ENCODE results near the gene LDHD. TPM values are rescaled to one million over a fixed set of nuclear protein-coding genes. Genes with fewer than 3 reads are reported as not detected.

Gene LDHD
- total RNA-seq, 5 donors from 2014 or later (not counting 1 experiment from before 2014, with no cell fraction given): 0.13 to 0.47 (median 0.26) TPM; not detected in 2

- 100% methylated on average over 6 of the region's 10 CpGs for WGBS (ENCODE audit: insufficient coverage)
These were observed 48.2 kb downstream of the LDHD start for GRCh38 chr16:75068085-75069031.

GRCh38 chr16:75066861-75067447 is 49.6 kb downstream of the LDHD start:
- peaks cover 25 to 44% of the 10 kb centered on the region in 2 experiments for H3K4me1 ChIP-seq (ENCODE audit: control insufficient read depth in 1 of 2, extremely low read depth in 1 of 2, insufficient read depth in 2 of 2, low read length in 2 of 2)
- no peak overlapping the region for H3K4me3 Mint-ChIP-seq
- H3K4me1 Mint-ChIP-seq: peaks cover 53 to 62% (median 56%) of the 10 kb centered on the region in 3 donors
- H3K27ac ChIP-seq (ENCODE audit: low read length): no peak overlapping the region
- H3K27ac Mint-ChIP-seq: peak overlapping the region in 1 of 2 donors; percentile 19
- peaks cover 0 to 3% (median 0%) of the 10 kb centered on the region in 3 donors for H3K9me3 Mint-ChIP-seq
- no peaks in the 10 kb centered on the region for H3K36me3 ChIP-seq (ENCODE audit: control insufficient read depth in 2 of 2, extremely low read depth in 1 of 2, insufficient read depth in 1 of 2, low read length in 1 of 2)
- ATAC-seq (replicated peaks in 1 of 4) (no peak), DNase-seq (no peak)
- 86% methylated on average over 5 of the region's 6 CpGs for WGBS (ENCODE audit: insufficient coverage)
- H3K27me3 Mint-ChIP-seq: peaks cover 0 to 2% of the 10 kb centered on the region in 2 donors
- no peaks in the 10 kb centered on the region for H3K36me3 Mint-ChIP-seq
- H3K4me3 ChIP-seq (ENCODE audit: control insufficient read depth in 1 of 2, extremely low read depth in 1 of 2, low read length in 1 of 2): no peak overlapping the region
- CTCF ChIA-PET: no interaction called here
- H3K27me3 ChIP-seq (replicated peaks in 1 of 2; ENCODE audit: control insufficient read depth in 2 of 2, extremely low read depth in 1 of 2, insufficient read depth in 2 of 2, low read length in 1 of 2): peaks cover 0 to 4% of the 10 kb centered on the region in 2 experiments
- POLR2A ChIA-PET: interaction anchor here in 1 of 2 donors (0.6 kb wide), 1 partner anchor 87 kb away, joined by 4 read pairs; no protein-coding TSS in a partner anchor
- H3K9me3 ChIP-seq: no peaks in the 10 kb centered on the region

More at GRCh38 chr16:75068085-75069031, 48.2 kb downstream of the LDHD start:
- H3K4me1 ChIP-seq (ENCODE audit: control insufficient read depth in 1 of 2, extremely low read depth in 1 of 2, insufficient read depth in 2 of 2, low read length in 2 of 2): peaks cover 18 to 34% of the 10 kb centered on the region in 2 experiments
- CTCF ChIA-PET: interaction anchor here (0.6 to 0.7 kb wide), 6 partner anchors 16 to 459 kb away, joined by 3 to 6 read pairs (median 4); no protein-coding TSS in a partner anchor
- peaks cover 54 to 64% (median 57%) of the 10 kb centered on the region in 3 donors for H3K4me1 Mint-ChIP-seq
- no peaks in the 10 kb centered on the region for H3K27me3 ChIP-seq (replicated peaks in 1 of 2; ENCODE audit: control insufficient read depth in 2 of 2, extremely low read depth in 1 of 2, insufficient read depth in 2 of 2, low read length in 1 of 2)
- no peak for DNase-seq
- peaks cover 0 to 3% (median 0%) of the 10 kb centered on the region in 3 donors for H3K9me3 Mint-ChIP-seq
- H3K4me3 ChIP-seq (ENCODE audit: control insufficient read depth in 1 of 2, extremely low read depth in 1 of 2, low read length in 1 of 2): no peak overlapping the region
- no peaks in the 10 kb centered on the region for H3K36me3 ChIP-seq (ENCODE audit: control insufficient read depth in 2 of 2, extremely low read depth in 1 of 2, insufficient read depth in 1 of 2, low read length in 1 of 2)
- no peak overlapping the region for H3K4me3 Mint-ChIP-seq
- H3K27ac Mint-ChIP-seq: no peak overlapping the region
- no peak overlapping the region for H3K27ac ChIP-seq (ENCODE audit: low read length)
- no peaks in the 10 kb centered on the region for H3K9me3 ChIP-seq
- POLR2A ChIA-PET: interaction anchor here (0.6 to 0.8 kb wide), 3 partner anchors 35 to 554 kb away, joined by 3 to 4 read pairs (median 4); no protein-coding TSS in a partner anchor
- H3K27me3 Mint-ChIP-seq: peaks cover 0 to 2% of the 10 kb centered on the region in 2 donors
- H3K36me3 Mint-ChIP-seq: no peaks in the 10 kb centered on the region
- ATAC-seq (replicated peaks in 1 of 4): no peak

GRCh38 chr16:75065521-75066149 is 50.9 kb downstream of the LDHD start:
- Mint-ChIP-seq H3K9me3 (peaks cover 0 to 3% (median 0%) of the 10 kb centered on the region in 3 donors), H3K36me3 (no peaks in the 10 kb centered on the region), H3K4me1 (peaks cover 55 to 65% (median 61%) of the 10 kb centered on the region in 3 donors), H3K27ac (peak overlapping the region; percentile 86 to 95), H3K27me3 (peaks cover 0 to 2% of the 10 kb centered on the region in 2 donors), H3K4me3 (peak overlapping the region in 1 of 3 donors; percentile 80)
- DNase-seq (no peak), ATAC-seq (replicated peaks in 1 of 4) (no peak)
- ChIA-PET CTCF (interaction anchor here (0.7 to 1.1 kb wide), 3 partner anchors 9 to 48 kb away, joined by 3 read pairs; no protein-coding TSS in a partner anchor), POLR2A (no interaction called here)
- H3K27me3 ChIP-seq (replicated peaks in 1 of 2; ENCODE audit: control insufficient read depth in 2 of 2, extremely low read depth in 1 of 2, insufficient read depth in 2 of 2, low read length in 1 of 2): peaks cover 0 to 4% of the 10 kb centered on the region in 2 experiments
- H3K27ac ChIP-seq (ENCODE audit: low read length): no peak overlapping the region
- H3K9me3 ChIP-seq: no peaks in the 10 kb centered on the region
- H3K4me3 ChIP-seq (ENCODE audit: control insufficient read depth in 1 of 2, extremely low read depth in 1 of 2, low read length in 1 of 2): no peak overlapping the region
- H3K36me3 ChIP-seq (ENCODE audit: control insufficient read depth in 2 of 2, extremely low read depth in 1 of 2, insufficient read depth in 1 of 2, low read length in 1 of 2): no peaks in the 10 kb centered on the region
- 100% methylated on average over 1 of the region's 7 CpGs for WGBS (ENCODE audit: insufficient coverage)
- H3K4me1 ChIP-seq (ENCODE audit: control insufficient read depth in 1 of 2, extremely low read depth in 1 of 2, insufficient read depth in 2 of 2, low read length in 2 of 2): peaks cover 27 to 44% of the 10 kb centered on the region in 2 experiments

GRCh38 chr16:75065149-75065505 is 51.5 kb downstream of the LDHD start:
- Mint-ChIP-seq H3K36me3 (no peaks in the 10 kb centered on the region), H3K9me3 (peaks cover 0 to 3% (median 0%) of the 10 kb centered on the region in 3 donors), H3K4me3 (peak overlapping the region; percentile 54 to 80 (median 62)), H3K27me3 (peaks cover 0 to 2% of the 10 kb centered on the region in 2 donors), H3K27ac (peak overlapping the region; percentile 86 to 95), H3K4me1 (peaks cover 50 to 61% (median 56%) of the 10 kb centered on the region in 3 donors)
- H3K4me1 ChIP-seq (ENCODE audit: control insufficient read depth in 1 of 2, extremely low read depth in 1 of 2, insufficient read depth in 2 of 2, low read length in 2 of 2): peaks cover 26 to 44% of the 10 kb centered on the region in 2 experiments
- CTCF ChIA-PET: interaction anchor here (0.7 to 2.3 kb wide), 6 partner anchors 9 to 48 kb away, joined by 3 to 8 read pairs (median 4); no protein-coding TSS in a partner anchor
- H3K27me3 ChIP-seq (replicated peaks in 1 of 2; ENCODE audit: control insufficient read depth in 2 of 2, extremely low read depth in 1 of 2, insufficient read depth in 2 of 2, low read length in 1 of 2): peaks cover 0 to 4% of the 10 kb centered on the region in 2 experiments
- H3K4me3 ChIP-seq (ENCODE audit: control insufficient read depth in 1 of 2, extremely low read depth in 1 of 2, low read length in 1 of 2): peak overlapping the region in 1 of 2 donors; percentile 61
- no peaks in the 10 kb centered on the region for H3K9me3 ChIP-seq
- DNase-seq (peak in 34 of 35 experiments; percentile 8 to 64 (median 40)), ATAC-seq (replicated peaks in 1 of 4) (peak; percentile 85 to 94 (median 90))
- POLR2A ChIA-PET: interaction anchor here in 1 of 2 donors (0.5 kb wide), 1 partner anchor 11 kb away, joined by 3 read pairs; no protein-coding TSS in a partner anchor
- WGBS (ENCODE audit: insufficient coverage): 60% methylated on average over 5 of the region's 10 CpGs
- peak overlapping the region; percentile 47 for H3K27ac ChIP-seq (ENCODE audit: low read length)
- no peaks in the 10 kb centered on the region for H3K36me3 ChIP-seq (ENCODE audit: control insufficient read depth in 2 of 2, extremely low read depth in 1 of 2, insufficient read depth in 1 of 2, low read length in 1 of 2)

GRCh38 chr16:75064403-75065148 is 52.0 kb downstream of the LDHD start:
- CTCF ChIA-PET: interaction anchor here (0.6 to 2.3 kb wide), 7 partner anchors 9 to 49 kb away, joined by 3 to 8 read pairs (median 3); no protein-coding TSS in a partner anchor
- Mint-ChIP-seq H3K27ac (peak overlapping the region; percentile 86 to 95), H3K4me3 (peak overlapping the region; percentile 49 to 80 (median 62)), H3K36me3 (no peaks in the 10 kb centered on the region), H3K4me1 (peaks cover 47 to 59% (median 50%) of the 10 kb centered on the region in 3 donors), H3K27me3 (peaks cover 0 to 2% of the 10 kb centered on the region in 2 donors), H3K9me3 (peaks cover 0 to under 1% (median 0%) of the 10 kb centered on the region in 3 donors)
- ATAC-seq (replicated peaks in 1 of 4) (peak; percentile 44 to 61 (median 51)), DNase-seq (peak in 6 of 35 experiments; percentile 1 to 42 (median 11))
- peaks cover 25 to 44% of the 10 kb centered on the region in 2 experiments for H3K4me1 ChIP-seq (ENCODE audit: control insufficient read depth in 1 of 2, extremely low read depth in 1 of 2, insufficient read depth in 2 of 2, low read length in 2 of 2)
- H3K27ac ChIP-seq (ENCODE audit: low read length): peak overlapping the region; percentile 47
- POLR2A ChIA-PET: interaction anchor here in 1 of 2 donors (0.5 kb wide), 1 partner anchor 11 kb away, joined by 3 read pairs; no protein-coding TSS in a partner anchor
- WGBS (ENCODE audit: insufficient coverage): 57% methylated on average over 5 of the region's 15 CpGs
- H3K36me3 ChIP-seq (ENCODE audit: control insufficient read depth in 2 of 2, extremely low read depth in 1 of 2, insufficient read depth in 1 of 2, low read length in 1 of 2): no peaks in the 10 kb centered on the region
- H3K27me3 ChIP-seq (replicated peaks in 1 of 2; ENCODE audit: control insufficient read depth in 2 of 2, extremely low read depth in 1 of 2, insufficient read depth in 2 of 2, low read length in 1 of 2): peaks cover 0 to 4% of the 10 kb centered on the region in 2 experiments
- H3K9me3 ChIP-seq: no peaks in the 10 kb centered on the region
- H3K4me3 ChIP-seq (ENCODE audit: control insufficient read depth in 1 of 2, extremely low read depth in 1 of 2, low read length in 1 of 2): peak overlapping the region in 1 of 2 donors; percentile 61
